OCI-LY1 (cell line): ENCODE measurements around the gene PDLIM3.

Source experiments
- H2AFZ ChIP-seq: fragments of 200-600 bp; sonication (generic), shearing (Covaris generic); 2 replicates; pipeline ENCODE4 v1.6.0; 2014; ENCODE audit warnings: antibody characterized with exemption, mild to moderate bottlenecking, low read length
- H3F3A ChIP-seq: fragments of 200-600 bp; sonication (generic), shearing (Covaris generic); 2 replicates; pipeline ENCODE4 v1.6.0; 2014; ENCODE audit warnings: mild to moderate bottlenecking, antibody characterized with exemption, low read length, moderate library complexity; ENCODE audit not compliant: insufficient read depth
- H3K27ac ChIP-seq: fragments of 200-600 bp; sonication (generic); 2 replicates; pipeline ENCODE4 v1.5.1; 2014; ENCODE audit warnings: low read length, mixed run types, mild to moderate bottlenecking, low read depth; ENCODE audit not compliant: poor library complexity, severe bottlenecking
- H3K27me3 ChIP-seq: fragments of 200-600 bp; sonication (generic); 2 replicates; pipeline ENCODE4 v1.6.0; 2014; ENCODE audit warnings: antibody characterized with exemption, mild to moderate bottlenecking, low read length, moderate library complexity; ENCODE audit not compliant: insufficient read depth
- H3K36me3 ChIP-seq: fragments of 200-600 bp; sonication (generic); 2 replicates; pipeline ENCODE4 v1.6.1; 2014; ENCODE audit warnings: mild to moderate bottlenecking, antibody characterized with exemption, low read length, moderate library complexity, mixed read lengths; ENCODE audit not compliant: insufficient read depth
- H3K4me1 ChIP-seq: fragments of 200-600 bp; sonication (generic); 2 replicates; pipeline ENCODE4 v1.5.1; 2014; ENCODE audit warnings: mild to moderate bottlenecking, low read length, moderate library complexity; ENCODE audit not compliant: insufficient read depth, severe bottlenecking
- H3K4me2 ChIP-seq: fragments of 200-600 bp; sonication (generic), shearing (Covaris generic); 2 replicates; pipeline ENCODE4 v1.6.1; 2014; ENCODE audit warnings: low read length
- H3K4me3 ChIP-seq: fragments of 200-600 bp; sonication (generic); 2 replicates; pipeline ENCODE4 v1.5.1; 2014; ENCODE audit warnings: low read length, low read depth, mild to moderate bottlenecking, mixed read lengths; ENCODE audit not compliant: poor library complexity, severe bottlenecking
- H3K79me2 ChIP-seq: fragments of 200-600 bp; shearing (Covaris generic); 2 replicates; pipeline ENCODE4 v1.6.1; 2016; ENCODE audit warnings: mixed run types, low read length, mixed read lengths; ENCODE audit not compliant: insufficient read depth
- H3K9ac ChIP-seq: fragments of 200-600 bp; sonication (generic), shearing (Covaris generic); 2 replicates; pipeline ENCODE4 v1.6.1; 2014; ENCODE audit warnings: mild to moderate bottlenecking, low read length, mixed read lengths
- H3K9me2 ChIP-seq: fragments of 200-600 bp; sonication (generic), shearing (Covaris generic); 2 replicates; pipeline ENCODE4 v1.6.1; 2014; ENCODE audit warnings: low read depth, mild to moderate bottlenecking, low read length, mixed read lengths
- H3K9me3 ChIP-seq: fragments of 200-600 bp; shearing (Covaris generic); 2 replicates; pipeline ENCODE4 v1.6.1; 2014; ENCODE audit warnings: low read length, mixed read lengths
- H4K20me1 ChIP-seq: fragments of 200-600 bp; sonication (generic), shearing (Covaris generic); 2 replicates; pipeline ENCODE4 v1.6.0; 2016; ENCODE audit warnings: mild to moderate bottlenecking, low read length; ENCODE audit not compliant: insufficient read depth
- CTCF ChIP-seq: fragments of 200-600 bp; sonication (generic), shearing (Covaris generic); IDR thresholded peaks from 2 replicates; pipeline ENCODE4 v1.5.1; 2017; ENCODE audit warnings: mild to moderate bottlenecking, antibody characterized with exemption, low read length, moderate library complexity, mixed read lengths
- EZH2 ChIP-seq: fragments of 200-600 bp; sonication (generic), shearing (Covaris generic); IDR thresholded peaks from 2 replicates; pipeline ENCODE4 v1.8.0; 2017; ENCODE audit warnings: borderline replicate concordance, mixed run types, mild to moderate bottlenecking, antibody characterized with exemption, low read length, moderate library complexity, mixed read lengths

Gene PDLIM3

GRCh38 chr4:185515248-185515647, 20.1 kb downstream of the PDLIM3 start:
- 0 out of 2 replicates have a peak, but pooled peaks cover 3% of the 10 kb centered on the region for H3K27me3 ChIP-seq
- no peak overlapping the region for H3K9ac ChIP-seq
- TF ChIP-seq CTCF, result no peak
- TF ChIP-seq EZH2, result no peak
- no peak overlapping the region for H3K27ac ChIP-seq
- no peak overlapping the region for H3K4me2 ChIP-seq
- no peak overlapping the region for H3K4me3 ChIP-seq
- H3K9me3 ChIP-seq, result no peaks in the 10 kb centered on the region
- H3K4me1 ChIP-seq, result no peaks in the 10 kb centered on the region
- no peaks in the 10 kb centered on the region for H3K79me2 ChIP-seq
- H3K36me3 ChIP-seq, result no peaks in the 10 kb centered on the region
- H3K9me2 ChIP-seq, result no peaks in the 10 kb centered on the region
- H3F3A ChIP-seq, result no peaks in the 10 kb centered on the region
- no peaks in the 10 kb centered on the region for H4K20me1 ChIP-seq
- no peak overlapping the region for H2AFZ ChIP-seq

- TF ChIP-seq EZH2 (no peak), CTCF (no peak)
- H2AFZ ChIP-seq, result no peak overlapping the region
- H3K4me3 ChIP-seq, result no peak overlapping the region
- no peaks in the 10 kb centered on the region for H3K36me3 ChIP-seq
- H3K79me2 ChIP-seq, result no peaks in the 10 kb centered on the region
- H3F3A ChIP-seq, result no peaks in the 10 kb centered on the region
- H3K9me2 ChIP-seq, result no peaks in the 10 kb centered on the region
- H3K4me1 ChIP-seq, result no peaks in the 10 kb centered on the region
- H3K27me3 ChIP-seq, result 0 out of 2 replicates have a peak, but pooled peaks cover 3% of the 10 kb centered on the region
- no peak overlapping the region for H3K4me2 ChIP-seq
- H3K27ac ChIP-seq, result no peak overlapping the region
- no peaks in the 10 kb centered on the region for H4K20me1 ChIP-seq
- H3K9me3 ChIP-seq, result no peaks in the 10 kb centered on the region
- no peak overlapping the region for H3K9ac ChIP-seq
Observed at GRCh38 chr4:185514182-185514697, 21.1 kb downstream of the PDLIM3 start.

- Histone ChIP-seq H3K27me3 (no peaks in the 10 kb centered on the region), H3K27ac (no peak overlapping the region), H3K79me2 (no peaks in the 10 kb centered on the region), H2AFZ (no peak overlapping the region), H3K9ac (no peak overlapping the region), H4K20me1 (no peaks in the 10 kb centered on the region), H3K9me2 (no peaks in the 10 kb centered on the region), H3K4me1 (no peaks in the 10 kb centered on the region), H3F3A (no peaks in the 10 kb centered on the region), H3K9me3 (no peaks in the 10 kb centered on the region), H3K4me3 (no peak overlapping the region), H3K4me2 (no peak overlapping the region), H3K36me3 (no peaks in the 10 kb centered on the region)
- TF ChIP-seq EZH2 (no peak), CTCF (no peak)
Observed at GRCh38 chr4:185513489-185514181, 21.7 kb downstream of the PDLIM3 start.
